HG03575 (cell line): ENCODE results near the gene CELF4.
"Not testable (repeated sequence)": the region's sequence is repeated elsewhere in the genome, so short reads cannot be mapped to it uniquely, and the experiment has no call there.

Experiments used
- ATAC-seq: cut with Tn5 transposase; IDR thresholded peaks from one replicate; pipeline ENCODE4 v1.9.1; 2021; ENCODE audit not compliant: unreplicated experiment, insufficient number of reproducible peaks, low FRiP score; ENCODE audit errors: extremely low read depth

CELF4 gene

GRCh38 chr18:37483984-37484819, 81.4 kb downstream of the CELF4 start:
- no peak for ATAC-seq

GRCh38 chr18:37483221-37483971, 82.2 kb downstream of the CELF4 start:
- ATAC-seq, result no peak

GRCh38 chr18:37482433-37482832, 83.2 kb downstream of the CELF4 start:
- ATAC-seq, result no peak

- no peak for ATAC-seq
These were observed 83.6 kb downstream of the CELF4 start for GRCh38 chr18:37482002-37482401.

- no peak for ATAC-seq
These were observed 84.1 kb downstream of the CELF4 start for GRCh38 chr18:37481491-37481890.

- ATAC-seq, result no peak
These were observed 84.5 kb downstream of the CELF4 start for GRCh38 chr18:37481072-37481471.

GRCh38 chr18:37476611-37477295, 88.8 kb downstream of the CELF4 start:
- no peak for ATAC-seq

- no peak for ATAC-seq
These were observed 89.4 kb downstream of the CELF4 start for GRCh38 chr18:37476182-37476581.

- ATAC-seq, result no peak
These were observed 92.3 kb downstream of the CELF4 start for GRCh38 chr18:37473195-37473840.

- ATAC-seq, result no peak
These were observed 94.0 kb downstream of the CELF4 start for GRCh38 chr18:37471637-37472036.

- ATAC-seq, result no peak
These were observed 94.6 kb downstream of the CELF4 start for GRCh38 chr18:37470986-37471385.

- no peak for ATAC-seq
These were observed 98.5 kb downstream of the CELF4 start for GRCh38 chr18:37467002-37467662.

- no peak for ATAC-seq
These were observed 99.6 kb downstream of the CELF4 start for GRCh38 chr18:37465958-37466357.

GRCh38 chr18:37464257-37464656, 101.3 kb downstream of the CELF4 start:
- no peak for ATAC-seq

GRCh38 chr18:37461329-37461728, 104.3 kb downstream of the CELF4 start:
- not testable (repeated sequence) for ATAC-seq

- no peak for ATAC-seq
These were observed 105.0 kb downstream of the CELF4 start for GRCh38 chr18:37460604-37461003.

- no peak for ATAC-seq
These were observed 106.9 kb downstream of the CELF4 start for GRCh38 chr18:37458697-37459096.

GRCh38 chr18:37457753-37458152, 107.8 kb downstream of the CELF4 start:
- ATAC-seq, result no peak

- no peak for ATAC-seq
These were observed 108.3 kb downstream of the CELF4 start for GRCh38 chr18:37457341-37457740.
